ENCODE data around the gene RGS3. TPM values are rescaled to one million over a fixed set of nuclear protein-coding genes. Genes with fewer than 3 reads are reported as not detected.

Gene RGS3
- total RNA-seq, 2 experiments from 2014 or later, result 51.0 to 51.5 TPM

DNA sequence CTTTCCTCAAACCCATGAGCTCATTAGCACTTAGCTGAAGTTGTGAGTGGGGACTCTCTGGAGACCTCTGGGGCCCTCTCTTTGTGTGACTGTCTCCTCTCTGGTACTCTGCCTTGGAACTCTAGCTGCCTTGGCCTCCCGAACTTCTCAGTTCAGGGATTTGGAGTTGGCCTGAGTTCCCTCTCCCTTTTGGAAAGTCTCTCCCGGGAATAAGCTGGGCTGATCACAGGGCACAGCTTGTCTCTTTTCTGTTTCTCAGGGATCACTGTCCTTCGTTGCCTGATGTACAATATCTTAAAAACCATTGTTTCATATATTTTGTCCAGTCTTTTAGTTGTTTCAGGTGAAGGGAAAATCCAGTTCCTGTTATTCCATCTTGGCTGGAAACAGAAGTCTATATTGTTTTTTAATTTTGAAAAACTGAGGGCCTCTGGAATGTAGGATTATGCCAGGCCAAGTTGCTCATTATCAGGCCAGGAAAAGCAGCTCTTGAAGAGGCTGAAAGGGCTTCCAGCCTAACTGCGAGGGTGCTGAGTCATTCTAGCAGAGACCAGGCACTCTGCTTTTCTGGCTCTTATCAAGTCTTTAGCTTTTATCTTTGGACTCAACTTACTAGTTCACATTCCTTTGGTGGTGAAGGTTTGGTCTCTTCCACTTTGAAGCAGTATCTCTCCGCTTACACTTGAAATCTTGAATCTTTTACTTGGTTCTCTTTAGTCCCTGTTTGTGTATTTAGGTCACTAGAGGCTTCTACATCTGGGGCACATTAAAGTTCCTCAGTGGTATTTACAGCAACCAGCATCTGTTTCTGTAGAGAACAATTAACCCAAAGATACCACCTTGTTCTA lies 8.4 kb upstream of the RGS3 start:
- Mint-ChIP-seq H3K4me3 (no peak overlapping the region), H3K4me1 (ENCODE audit: low read depth) (peaks cover 8% of the 10 kb centered on the region), H3K36me3 (ENCODE audit: low read depth) (no peaks in the 10 kb centered on the region), H3K9me3 (no peaks in the 10 kb centered on the region), H3K27me3 (no peaks in the 10 kb centered on the region), H3K27ac (peak overlapping the region; percentile 18)
- ChIA-PET POLR2A (interaction anchor here (1.0 to 1.5 kb wide), 2 partner anchors 124 to 180 kb away, joined by 4 to 6 read pairs; partner anchors contain the start of genes CDC26 and PRPF4), CTCF (interaction anchor here (0.7 to 3.4 kb wide), 11 partner anchors 9 to 201 kb away, joined by 3 to 45 read pairs (median 4); partner anchors contain the start of gene ALAD)
- TF ChIP-seq, protein P1, sequence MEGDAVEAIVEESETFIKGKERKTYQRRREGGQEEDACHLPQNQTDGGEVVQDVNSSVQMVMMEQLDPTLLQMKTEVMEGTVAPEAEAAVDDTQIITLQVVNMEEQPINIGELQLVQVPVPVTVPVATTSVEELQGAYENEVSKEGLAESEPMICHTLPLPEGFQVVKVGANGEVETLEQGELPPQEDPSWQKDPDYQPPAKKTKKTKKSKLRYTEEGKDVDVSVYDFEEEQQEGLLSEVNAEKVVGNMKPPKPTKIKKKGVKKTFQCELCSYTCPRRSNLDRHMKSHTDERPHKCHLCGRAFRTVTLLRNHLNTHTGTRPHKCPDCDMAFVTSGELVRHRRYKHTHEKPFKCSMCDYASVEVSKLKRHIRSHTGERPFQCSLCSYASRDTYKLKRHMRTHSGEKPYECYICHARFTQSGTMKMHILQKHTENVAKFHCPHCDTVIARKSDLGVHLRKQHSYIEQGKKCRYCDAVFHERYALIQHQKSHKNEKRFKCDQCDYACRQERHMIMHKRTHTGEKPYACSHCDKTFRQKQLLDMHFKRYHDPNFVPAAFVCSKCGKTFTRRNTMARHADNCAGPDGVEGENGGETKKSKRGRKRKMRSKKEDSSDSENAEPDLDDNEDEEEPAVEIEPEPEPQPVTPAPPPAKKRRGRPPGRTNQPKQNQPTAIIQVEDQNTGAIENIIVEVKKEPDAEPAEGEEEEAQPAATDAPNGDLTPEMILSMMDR (IDR thresholded peaks at IDR 0.05), result no peak
- ATAC-seq (no peak), DNase-seq (peak; percentile 22)
- intact Hi-C loops (cut with micrococcal nuclease), result no loop called here

DNA sequence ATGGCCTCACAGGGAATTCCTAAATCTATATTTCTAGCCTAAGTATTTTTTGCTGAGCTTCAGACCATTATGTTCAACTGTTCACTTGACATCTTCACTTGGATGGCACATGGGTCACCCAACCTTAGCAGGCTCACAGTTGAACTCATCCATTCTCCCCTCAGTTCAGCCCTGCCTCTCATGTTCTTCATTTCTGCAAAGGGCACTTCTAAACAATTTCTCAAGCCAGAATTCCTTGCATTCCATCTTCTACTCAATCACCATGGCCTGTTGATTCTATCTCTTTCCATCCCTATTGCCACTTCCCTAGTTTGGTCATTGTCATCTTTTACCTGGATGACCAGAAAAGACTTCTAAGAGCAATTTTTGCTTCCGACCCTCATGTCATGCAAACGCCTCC lies 7.3 kb upstream of the RGS3 start:
- no peak overlapping the region for H3K4me3 Mint-ChIP-seq
- TF ChIP-seq, protein P1 (IDR thresholded peaks at IDR 0.05), result no peak
- peaks cover 8% of the 10 kb centered on the region for H3K4me1 Mint-ChIP-seq (ENCODE audit: low read depth)
- DNase-seq (no peak), ATAC-seq (no peak)
- CTCF ChIA-PET, result interaction anchor here (2.9 to 3.4 kb wide), 2 partner anchors 10 to 200 kb away, joined by 22 to 45 read pairs; no protein-coding TSS in a partner anchor
- no peaks in the 10 kb centered on the region for H3K36me3 Mint-ChIP-seq (ENCODE audit: low read depth)
- no peak overlapping the region for H3K27ac Mint-ChIP-seq
- intact Hi-C loops (cut with micrococcal nuclease), result no loop called here
- H3K27me3 Mint-ChIP-seq, result no peaks in the 10 kb centered on the region
- no peaks in the 10 kb centered on the region for H3K9me3 Mint-ChIP-seq
- POLR2A ChIA-PET, result no interaction called here

DNA sequence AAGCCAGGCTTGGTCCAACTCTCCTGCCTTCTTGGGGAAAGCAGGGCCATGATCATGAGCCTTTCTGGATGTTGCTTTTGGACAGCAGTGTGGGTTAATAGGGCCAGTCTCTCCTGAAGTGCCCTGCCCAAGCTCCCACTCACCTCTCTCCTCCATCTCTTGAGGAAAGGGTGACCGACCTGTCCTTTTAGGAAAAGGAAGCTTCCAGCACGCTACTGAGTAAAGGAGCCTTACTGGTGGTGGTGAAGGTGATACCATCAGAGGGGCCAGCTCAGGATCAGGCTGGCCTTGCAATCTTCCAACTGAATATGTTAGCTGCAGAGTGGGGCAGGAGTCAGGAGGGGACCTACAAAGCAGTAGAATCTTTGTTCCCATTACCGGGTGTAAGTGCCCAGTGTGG lies 2.2 kb upstream of the RGS3 start:
- ChIA-PET POLR2A (no interaction called here), CTCF (no interaction called here)
- Mint-ChIP-seq H3K27me3 (no peaks in the 10 kb centered on the region), H3K36me3 (ENCODE audit: low read depth) (no peaks in the 10 kb centered on the region), H3K4me3 (no peak overlapping the region), H3K4me1 (ENCODE audit: low read depth) (peaks cover 3% of the 10 kb centered on the region), H3K27ac (no peak overlapping the region), H3K9me3 (no peaks in the 10 kb centered on the region)
- intact Hi-C loops (cut with micrococcal nuclease), result no loop called here
- ATAC-seq (no peak), DNase-seq (no peak)
- TF ChIP-seq, protein P1 (IDR thresholded peaks at IDR 0.05), result no peak

DNA sequence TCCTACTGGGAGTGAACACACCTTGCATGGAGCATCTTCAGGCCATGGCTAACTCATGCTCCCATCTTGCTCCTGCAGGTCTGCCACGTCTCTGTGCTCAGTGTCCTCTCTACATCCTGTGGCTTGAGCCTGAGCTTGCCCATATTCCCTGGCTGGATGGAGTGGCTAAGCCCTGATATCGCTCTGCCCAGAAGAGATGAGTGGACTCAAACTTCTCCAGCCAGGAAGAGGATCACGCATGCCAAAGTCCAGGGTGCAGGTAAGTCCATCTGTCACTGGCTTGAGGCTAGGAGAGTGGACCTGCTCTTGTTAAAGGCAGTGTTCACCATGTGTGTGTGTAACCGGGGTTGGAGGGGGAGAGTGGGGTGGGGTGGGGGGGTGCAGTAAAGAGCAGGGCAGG lies 1.6 kb upstream of the RGS3 start:
- Mint-ChIP-seq H3K4me1 (ENCODE audit: low read depth) (peaks cover 3% of the 10 kb centered on the region), H3K27ac (no peak overlapping the region), H3K27me3 (no peaks in the 10 kb centered on the region), H3K9me3 (no peaks in the 10 kb centered on the region), H3K4me3 (no peak overlapping the region), H3K36me3 (ENCODE audit: low read depth) (no peaks in the 10 kb centered on the region)
- POLR2A ChIA-PET, result no interaction called here
- CTCF ChIA-PET, result no interaction called here
- no peak for ATAC-seq
- DNase-seq, result no peak
- intact Hi-C loops (cut with micrococcal nuclease), result no loop called here
- TF ChIP-seq, protein P1 (IDR thresholded peaks at IDR 0.05), result no peak

DNA sequence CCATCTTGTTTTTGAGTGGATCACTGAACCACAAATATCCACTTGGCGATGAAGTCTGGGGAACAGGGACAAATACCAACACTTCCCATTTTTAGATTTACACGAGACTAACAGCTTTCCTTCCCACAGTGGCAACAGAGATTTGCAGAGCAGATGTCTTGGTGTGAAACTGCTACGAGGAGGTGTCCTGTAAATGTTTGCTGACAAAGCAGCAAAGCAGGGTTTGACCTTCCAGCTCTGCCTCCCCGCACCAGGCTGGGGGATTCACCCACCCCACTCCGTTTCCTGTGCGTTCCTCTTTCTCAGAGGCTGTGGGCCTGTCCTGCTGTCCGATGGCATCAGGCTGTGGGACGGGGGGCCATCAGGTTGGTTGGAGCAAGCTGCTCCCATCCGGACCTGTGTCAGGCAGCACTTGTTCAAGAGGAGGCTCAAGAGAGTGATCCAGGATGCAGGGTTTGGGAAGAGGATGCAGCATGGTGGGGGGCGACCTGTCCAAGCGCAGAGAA lies 693 bp upstream of the RGS3 start:
- H3K27me3 Mint-ChIP-seq, result no peaks in the 10 kb centered on the region
- H3K4me3 Mint-ChIP-seq, result no peak overlapping the region
- H3K9me3 Mint-ChIP-seq, result peaks cover 2% of the 10 kb centered on the region
- DNase-seq (no peak), ATAC-seq (no peak)
- CTCF ChIA-PET, result no interaction called here
- no peaks in the 10 kb centered on the region for H3K36me3 Mint-ChIP-seq (ENCODE audit: low read depth)
- H3K27ac Mint-ChIP-seq, result no peak overlapping the region
- TF ChIP-seq, protein P1 (IDR thresholded peaks at IDR 0.05), result no peak
- H3K4me1 Mint-ChIP-seq (ENCODE audit: low read depth), result peaks cover 3% of the 10 kb centered on the region
- POLR2A ChIA-PET, result interaction anchor here (1.4 kb wide), 1 partner anchor 9 kb away, joined by 4 read pairs; no protein-coding TSS in a partner anchor
- intact Hi-C loops (cut with micrococcal nuclease), result no loop called here

Measured in activated CD8-positive, alpha-beta T cell treated with anti-CD3 and anti-CD28 coated beads for 36 hours (primary cell).